ENCODE results near the gene ADAMTSL3. TPM values are rescaled to one million over a fixed set of nuclear protein-coding genes. Genes with fewer than 3 reads are reported as not detected.
A peak's percentile ranks its signal among the peaks of the same experiment; 100 is the strongest.
"Not testable (repeated sequence)": the region's sequence is repeated elsewhere in the genome, so short reads cannot be mapped to it uniquely, and the experiment has no call there.

Gene ADAMTSL3
- polyA plus RNA-seq, 10 donors = 33.3 to 73.3 (median 52.2) TPM

DNA sequence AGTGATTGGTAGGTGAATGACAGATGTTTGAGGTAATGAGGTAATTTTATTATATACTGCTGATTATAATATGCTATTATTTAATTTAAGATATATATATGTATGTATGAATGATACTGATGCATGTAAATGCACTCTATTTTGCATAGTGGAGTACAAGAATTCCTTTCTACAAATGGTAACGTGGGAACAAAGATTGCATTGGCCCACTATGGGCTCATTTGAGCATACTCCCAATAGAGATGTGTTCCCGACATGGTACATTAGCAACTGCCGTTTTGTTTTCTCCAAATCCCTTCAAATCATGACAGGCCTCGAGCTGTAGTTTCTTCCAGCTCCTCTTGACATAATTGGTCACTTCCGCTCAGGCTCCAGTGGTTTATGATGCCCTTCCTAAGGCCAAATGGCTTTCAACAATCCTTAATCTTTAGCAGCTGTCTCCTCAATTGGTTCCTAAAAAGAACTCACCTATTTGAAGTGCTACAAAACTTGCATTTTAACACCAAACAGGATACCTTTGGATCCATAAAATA lies 266.1 kb downstream of the ADAMTSL3 start:
- DNase-seq = peak in 2 of 3 donors; percentile 63 to 76

DNA sequence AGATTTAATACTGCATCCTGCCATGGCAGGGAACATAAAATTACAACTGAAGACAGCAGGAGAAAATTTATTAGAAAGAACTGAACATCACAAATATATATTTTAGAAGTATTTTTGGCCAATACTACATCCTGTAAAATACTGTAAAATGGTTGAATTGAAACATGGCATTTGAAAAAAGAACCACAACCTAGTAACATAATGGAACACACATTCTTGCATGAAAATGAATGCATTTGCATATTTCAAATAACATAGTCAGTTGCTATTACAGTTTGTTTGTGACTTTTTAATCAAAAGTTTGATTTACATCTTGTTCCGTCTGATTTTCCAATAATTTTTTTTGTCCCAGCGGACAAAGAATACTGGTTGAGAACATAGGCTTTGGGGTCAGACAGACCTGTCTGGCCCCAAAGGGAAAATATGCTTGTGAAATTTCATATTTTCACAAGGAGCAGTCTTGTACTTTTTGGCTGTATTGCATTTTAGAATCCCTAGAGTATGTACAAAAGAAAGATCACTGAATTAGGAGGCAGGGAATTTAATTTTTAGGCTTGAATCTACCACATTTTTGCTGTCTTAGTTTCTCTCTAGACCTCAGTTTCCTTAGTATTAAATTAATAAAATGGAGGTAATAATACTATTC lies 268.8 kb downstream of the ADAMTSL3 start:
- peak in 1 of 3 donors; percentile 49 for DNase-seq

DNA sequence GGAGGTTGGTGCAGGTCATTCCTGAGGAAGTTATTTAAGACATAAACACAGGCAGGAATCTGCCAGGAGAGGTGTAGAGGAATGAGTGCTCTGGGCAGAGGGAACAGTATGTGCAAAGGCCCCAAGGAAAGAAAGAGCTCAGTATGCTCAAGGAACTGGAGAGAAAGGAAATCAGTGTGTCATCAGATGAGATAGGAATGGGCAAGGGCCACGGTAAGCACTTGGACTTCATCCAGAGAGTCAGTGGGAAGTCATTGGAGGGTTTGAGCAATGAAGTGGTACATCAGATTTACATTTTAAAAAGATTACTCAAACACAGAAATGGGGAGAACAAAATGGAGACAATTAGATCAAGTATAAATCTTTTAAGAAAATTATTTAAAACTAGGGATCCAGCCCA lies 272.2 kb downstream of the ADAMTSL3 start:
- DNase-seq = no peak

DNA sequence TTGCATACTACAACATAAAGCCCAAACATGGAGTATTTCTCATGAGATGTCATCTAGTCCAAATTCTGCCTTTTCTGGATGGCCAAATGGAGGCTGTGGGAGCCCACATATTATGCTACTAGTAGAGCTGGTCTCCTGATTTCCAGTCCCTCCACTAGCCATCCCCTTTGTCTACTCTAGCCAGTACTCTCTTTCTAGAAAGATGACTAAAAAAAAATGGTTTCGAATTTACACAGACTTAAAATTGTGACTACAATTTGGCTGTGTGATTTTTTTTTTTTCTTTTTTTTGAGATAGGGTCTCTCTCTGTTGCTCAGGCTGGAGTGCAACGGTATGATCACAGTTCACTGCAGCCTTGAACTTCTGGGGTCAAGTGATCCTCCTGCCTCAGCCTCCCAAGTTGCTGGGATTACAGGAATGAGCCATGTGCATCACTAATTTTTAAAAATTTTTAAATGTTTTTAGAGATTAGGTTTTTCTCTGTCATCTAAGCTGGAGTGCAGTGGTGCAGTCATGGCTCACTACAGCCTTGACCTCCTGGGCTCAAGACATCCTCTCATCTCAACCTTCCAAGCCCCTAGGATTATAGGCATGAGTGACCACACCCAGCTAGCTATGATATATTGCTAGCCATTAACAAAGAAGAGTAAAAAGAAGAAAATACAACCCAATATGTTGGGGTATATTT lies 273.9 kb downstream of the ADAMTSL3 start:
- DNase-seq = no peak

DNA sequence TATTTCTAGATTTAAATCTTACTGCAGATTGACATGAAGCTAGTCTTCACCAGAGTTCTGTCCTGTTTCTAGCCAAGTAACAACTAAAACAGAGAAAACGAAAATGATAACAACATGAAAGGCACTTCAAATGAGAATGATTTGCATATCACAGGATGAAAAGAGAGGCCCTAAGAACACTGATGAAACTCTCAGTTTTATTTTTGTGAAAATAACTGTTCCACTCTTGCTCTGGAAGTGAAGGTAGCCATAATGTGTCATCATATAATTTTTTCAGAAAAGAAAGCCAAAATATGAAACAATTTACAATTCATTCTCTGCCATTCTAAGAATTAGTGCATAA lies 274.4 kb downstream of the ADAMTSL3 start:
- DNase-seq = no peak

DNA sequence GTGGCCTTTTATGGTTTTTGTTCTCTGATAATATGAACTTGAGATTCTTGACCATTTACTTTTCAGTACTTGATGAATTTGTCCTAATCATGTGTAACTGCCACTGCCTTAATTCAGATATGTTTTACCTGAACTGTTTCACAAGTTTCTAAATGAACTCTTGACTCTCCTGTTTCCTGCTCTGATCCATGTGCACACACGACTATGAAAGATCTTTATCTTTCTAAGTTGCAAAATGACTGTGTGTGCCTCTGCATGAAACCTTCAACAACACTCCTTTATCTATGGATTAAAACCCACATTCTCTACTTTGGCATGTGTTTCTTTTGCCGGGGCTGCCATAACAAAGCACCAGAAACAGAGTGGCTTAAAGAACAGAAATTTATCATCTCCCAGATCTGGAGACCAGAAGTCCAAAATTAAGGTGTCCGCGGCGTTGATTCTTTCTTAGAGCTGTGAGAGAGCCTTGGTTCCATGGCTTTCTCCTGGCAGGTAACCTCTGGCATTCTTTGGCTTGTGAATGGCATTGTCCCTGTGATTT lies 275.0 kb downstream of the ADAMTSL3 start:
- no peak for DNase-seq

DNA sequence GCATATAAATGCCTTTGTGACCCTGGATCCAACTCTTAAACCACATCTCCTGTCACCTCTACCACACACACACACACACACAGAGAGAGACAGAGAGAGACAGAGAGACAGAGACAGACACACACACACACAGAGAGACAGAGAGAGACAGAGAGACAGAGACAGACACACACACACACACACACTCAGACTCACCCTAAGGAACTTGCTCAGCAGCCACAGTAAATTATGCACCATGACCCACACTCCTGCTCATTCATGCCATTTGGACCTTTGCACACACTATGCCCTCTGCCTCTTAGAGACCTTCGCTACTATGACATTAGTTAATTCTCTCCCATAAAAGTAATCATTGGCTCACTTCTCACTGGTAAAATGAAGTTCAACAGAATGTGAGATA lies 275.7 kb downstream of the ADAMTSL3 start:
- DNase-seq = no peak

DNA sequence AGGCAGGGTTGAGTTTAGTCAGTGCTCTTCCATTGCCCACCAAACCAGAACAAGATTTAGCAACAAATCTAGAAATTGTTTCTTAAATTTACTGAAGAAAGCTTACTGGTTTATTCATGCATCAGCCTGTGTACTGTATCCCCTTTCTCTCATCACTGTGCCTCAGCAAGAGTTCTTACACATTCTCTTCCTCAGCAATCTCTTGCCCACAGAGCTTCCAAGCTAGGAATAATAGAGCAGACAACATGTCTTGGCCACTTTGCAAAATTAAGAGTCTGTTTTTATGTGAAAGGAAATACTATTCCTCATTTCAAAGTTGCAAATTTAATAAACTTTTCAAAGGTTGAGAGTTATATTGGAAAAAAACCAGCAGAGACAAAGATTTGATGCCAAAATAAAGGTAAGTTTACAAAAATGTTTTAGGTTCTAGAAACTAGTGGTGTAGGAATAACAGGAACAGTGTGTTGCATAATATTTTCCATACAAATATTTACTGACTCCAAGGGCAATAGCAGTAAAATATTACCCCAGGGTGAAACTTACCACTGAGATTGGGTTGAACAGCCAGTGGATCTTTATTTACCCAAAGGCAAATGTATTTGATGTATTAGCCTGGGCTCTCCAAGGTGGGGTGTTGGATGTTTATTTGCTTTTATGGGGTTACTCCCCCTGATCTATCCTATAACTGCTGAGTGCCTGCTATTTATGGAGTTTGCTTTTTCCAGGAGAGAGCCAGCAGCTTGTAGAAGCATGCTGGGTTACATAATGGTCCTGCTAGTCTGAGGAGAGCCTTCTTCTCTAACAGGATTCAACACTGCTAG lies 276.7 kb downstream of the ADAMTSL3 start:
- peak; percentile 39 to 74 (median 63) for DNase-seq

DNA sequence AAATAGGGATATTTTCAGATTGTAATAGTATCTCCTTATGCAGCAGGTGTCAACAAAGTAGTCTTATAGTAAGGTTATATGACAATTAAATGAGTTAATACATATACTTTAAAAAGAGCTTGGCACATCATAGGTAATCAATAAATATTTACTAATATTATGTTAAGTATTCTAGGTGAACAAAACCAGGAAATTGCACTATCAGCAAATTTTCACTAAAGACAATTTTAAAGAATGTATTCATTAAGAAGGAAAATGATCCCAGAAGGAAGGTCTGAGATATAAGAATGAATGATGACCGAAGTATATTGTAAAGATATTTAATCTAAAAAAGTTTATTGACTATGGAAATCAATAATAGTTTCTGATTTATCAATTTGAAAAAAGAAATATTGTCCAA lies 281.9 kb downstream of the ADAMTSL3 start:
- no peak for DNase-seq

DNA sequence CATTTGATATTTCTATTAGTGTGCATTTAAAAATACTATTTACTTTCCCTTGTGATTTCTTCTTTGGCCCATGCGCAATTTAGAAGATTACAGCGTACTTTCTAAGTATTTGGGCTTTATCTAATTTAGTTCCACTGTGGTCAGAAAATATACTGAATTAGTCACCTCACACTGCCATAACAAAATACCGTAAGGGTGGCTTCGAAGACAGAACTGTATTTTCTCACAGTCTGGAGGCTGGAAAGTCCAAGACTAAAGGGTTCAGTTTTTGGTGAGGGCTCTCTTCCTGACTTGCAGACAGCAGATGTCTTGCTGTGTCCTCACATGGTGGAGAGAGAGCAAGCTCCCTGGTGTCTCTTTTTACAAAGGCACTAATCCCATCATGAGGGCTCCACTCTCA lies 286.2 kb downstream of the ADAMTSL3 start:
- no peak for DNase-seq

DNA sequence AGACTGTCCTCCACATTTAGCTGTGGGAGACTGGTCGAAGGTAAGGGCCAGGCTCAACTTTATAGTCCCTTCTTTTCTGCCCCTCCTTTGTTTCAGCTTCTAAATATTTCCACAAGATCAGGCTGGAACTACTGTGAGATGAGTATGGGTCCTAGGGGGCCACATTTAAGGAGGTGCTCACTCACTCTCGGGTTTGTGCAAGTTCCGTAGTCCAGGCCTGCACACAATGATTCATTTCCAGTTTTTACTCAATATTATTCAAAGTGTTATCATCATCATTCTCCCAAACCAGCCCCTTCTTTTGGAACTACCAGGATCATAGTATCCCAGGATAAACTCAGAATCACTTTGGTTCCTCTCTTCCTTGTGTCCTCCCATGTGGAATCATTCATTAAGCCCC lies 289.1 kb downstream of the ADAMTSL3 start:
- DNase-seq = no peak

DNA sequence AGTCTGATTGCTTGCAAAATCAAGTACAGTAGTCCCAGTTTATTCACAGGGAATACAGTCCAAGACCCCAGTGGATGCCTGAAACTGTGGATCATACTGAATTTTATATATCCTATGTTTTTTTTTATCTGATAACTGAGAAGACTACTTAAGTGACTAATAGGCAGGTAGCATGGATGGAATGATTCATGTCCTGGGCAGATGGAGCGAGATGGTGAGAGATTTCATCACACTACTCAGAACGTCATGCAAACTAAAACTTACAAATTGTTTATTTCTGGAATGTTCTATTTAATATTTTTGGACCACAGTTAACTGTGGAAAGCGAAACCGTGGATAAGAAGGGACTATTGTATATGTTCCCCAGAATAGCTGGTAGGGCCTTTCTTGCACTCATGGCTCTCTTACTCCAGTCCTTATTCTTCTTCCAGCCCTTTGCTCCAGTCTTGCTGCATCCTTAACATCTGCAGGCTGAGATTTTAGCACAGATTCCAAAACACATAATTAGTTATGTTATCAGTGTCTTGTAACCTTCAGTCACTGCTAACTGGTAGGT lies 290.0 kb downstream of the ADAMTSL3 start:
- no peak for DNase-seq

DNA sequence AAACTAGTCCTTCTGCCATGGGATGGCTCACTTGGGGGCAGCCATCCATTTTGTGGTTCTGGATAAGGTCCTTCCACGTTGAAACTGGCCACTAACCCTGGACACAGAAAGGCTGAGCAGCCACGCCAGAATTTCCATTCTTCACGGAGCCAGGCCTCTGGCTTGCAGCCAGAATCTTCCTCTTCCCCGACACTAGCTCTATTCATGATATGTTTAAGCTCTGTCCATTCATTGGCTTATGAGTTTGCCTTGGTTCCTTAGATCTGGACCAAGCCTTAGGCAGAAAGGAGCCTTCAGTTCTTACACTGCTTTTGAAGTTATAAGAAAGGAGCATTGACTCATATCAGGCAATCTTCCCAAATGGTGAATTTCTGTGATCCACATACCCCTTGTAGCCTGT lies 293.2 kb downstream of the ADAMTSL3 start:
- DNase-seq = no peak

DNA sequence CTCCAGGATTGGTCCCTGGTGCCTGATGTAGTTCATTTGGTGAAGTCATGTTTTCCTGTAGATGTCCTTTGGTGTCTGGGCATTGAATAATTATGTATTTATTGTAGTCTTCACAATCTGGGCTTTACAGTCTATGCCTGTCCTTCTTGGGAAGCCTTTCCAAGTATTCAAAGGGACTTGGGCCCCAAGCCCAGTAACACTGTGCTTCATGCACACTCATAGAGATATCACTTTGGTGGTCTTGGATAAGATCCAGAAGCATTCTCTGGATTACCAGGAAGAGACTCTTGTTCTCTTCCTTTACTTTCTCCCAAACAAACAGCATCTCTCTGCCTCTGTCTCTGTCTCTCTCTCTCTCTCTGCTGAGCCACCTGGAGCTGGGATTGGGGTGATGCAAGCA lies 300.6 kb downstream of the ADAMTSL3 start:
- DNase-seq = no peak

DNA sequence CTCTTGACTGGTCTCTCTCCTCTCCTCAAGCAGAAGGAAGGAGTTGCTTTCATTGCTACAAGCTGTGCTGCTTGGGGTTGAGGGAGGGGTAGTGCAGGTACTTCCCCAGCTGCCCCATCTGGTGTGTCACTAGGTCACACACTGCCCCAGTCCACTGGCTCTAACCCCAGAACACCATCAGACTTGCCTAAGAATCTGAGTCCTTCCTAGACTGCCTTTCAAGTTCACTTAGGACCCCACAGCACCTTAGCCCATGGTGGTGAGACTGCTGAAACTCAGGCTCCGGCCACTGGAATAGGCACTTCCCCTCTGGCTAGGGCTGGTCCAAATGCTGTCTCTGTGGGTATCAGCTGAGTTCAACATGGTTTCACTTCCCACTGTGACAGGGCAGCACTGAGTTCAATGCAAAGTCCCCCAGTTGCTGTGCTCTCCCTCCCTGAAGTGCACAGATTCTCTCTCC lies 301.9 kb downstream of the ADAMTSL3 start:
- DNase-seq = no peak

DNA sequence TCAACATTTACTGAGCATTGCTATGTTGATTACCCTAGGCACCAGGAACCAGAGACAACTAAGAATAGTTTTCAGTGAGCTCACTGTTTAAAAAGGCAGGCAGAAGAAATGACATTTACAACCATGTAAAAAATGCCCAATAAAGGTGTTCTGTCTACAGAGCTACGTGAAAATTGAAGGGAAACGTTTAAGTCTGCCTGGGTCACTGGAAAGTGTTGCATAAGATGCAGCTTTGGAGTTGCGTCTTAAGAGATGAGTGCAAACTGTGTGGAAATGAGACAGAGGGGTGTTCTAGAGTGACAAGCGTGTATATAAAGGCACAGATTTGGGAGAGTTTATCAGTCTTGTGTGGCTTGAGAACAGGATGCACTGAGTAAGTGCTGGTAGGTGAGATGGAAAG lies 303.0 kb downstream of the ADAMTSL3 start:
- DNase-seq = no peak

DNA sequence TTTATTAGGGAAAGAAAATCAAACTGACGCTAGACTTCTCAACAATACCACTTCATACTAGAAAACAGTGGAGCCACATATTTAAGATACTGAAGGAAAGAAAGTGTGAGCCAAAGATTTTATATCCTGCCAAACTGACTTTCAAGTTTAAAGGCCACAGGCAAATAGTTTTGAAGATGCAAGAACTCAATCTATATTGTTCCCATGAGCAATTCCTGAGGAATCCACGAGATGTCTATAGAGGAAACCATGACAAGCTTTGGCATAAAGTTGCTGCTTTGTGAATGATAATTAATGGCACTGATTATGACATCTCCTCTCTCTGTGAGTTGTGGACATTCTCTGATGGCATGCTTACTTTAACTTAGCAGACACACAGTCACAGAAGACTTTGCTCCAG lies 305.6 kb downstream of the ADAMTSL3 start:
- no peak for DNase-seq

DNA sequence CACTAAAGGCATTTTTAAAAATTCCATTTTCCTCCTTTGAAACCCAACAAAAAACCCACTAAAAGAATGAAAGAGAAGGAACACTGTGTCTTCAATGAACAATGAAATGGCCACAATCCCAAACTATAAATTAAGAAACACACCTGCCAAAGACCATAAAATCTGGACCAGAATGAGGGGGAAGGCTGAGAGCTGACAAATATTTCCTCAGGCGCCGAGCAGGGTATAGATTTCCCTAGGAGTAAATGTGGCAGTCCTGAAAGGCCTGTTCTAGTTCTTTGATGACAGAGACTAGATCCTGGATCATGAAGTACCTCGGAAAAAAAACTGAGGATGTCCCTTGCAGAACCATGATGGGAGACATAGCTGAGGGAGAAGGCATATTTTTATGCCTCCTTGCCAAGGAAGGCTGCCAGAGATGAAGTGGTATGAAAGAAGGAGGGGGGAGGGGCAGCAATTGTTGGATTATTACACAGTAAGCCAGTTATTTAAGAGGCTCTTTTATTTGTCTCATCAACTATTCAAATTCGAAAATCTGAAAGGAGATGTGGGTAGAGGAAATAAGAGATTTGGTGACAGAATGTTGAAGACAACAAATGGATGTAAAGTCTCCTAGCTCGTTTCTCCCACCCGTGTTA lies 306.4 kb downstream of the ADAMTSL3 start:
- DNase-seq = no peak

DNA sequence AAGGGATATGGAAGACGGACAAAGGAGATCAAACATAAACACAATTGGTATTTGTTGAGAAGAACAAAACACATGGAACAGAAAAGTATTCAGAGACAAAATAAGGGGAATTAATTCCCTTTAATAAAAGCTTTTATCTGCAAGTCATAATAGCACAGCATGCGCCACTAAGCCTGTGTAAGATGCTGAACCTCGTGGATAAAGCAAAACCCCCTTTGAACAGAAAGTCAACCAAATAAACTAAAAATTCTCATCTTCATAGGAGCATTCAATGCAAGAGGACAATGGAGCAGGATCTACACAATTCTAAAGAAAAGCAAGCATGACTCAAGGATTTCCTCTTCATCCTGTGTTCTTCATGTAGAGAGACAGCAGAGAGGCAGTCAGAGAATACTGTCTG lies 307.4 kb downstream of the ADAMTSL3 start:
- DNase-seq = no peak

DNA sequence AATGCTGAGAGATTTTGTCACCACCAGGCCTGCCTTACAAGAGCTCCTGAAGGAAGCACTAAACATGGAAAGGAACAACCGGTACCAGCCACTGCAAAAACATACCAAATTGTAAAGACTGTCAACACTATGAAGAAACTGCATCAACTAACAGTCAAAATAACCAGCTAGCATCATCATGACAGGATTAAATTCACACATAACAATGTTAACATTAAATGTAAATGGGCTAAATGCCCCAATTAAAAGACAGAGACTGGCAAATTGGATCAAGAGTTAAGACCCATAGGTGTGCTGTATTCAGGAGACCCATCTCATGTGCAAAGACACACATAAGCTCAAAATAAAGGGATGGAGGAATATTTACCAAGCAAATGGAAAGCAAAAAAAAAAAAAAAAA lies 311.0 kb downstream of the ADAMTSL3 start:
- not testable (repeated sequence) for DNase-seq

DNA sequence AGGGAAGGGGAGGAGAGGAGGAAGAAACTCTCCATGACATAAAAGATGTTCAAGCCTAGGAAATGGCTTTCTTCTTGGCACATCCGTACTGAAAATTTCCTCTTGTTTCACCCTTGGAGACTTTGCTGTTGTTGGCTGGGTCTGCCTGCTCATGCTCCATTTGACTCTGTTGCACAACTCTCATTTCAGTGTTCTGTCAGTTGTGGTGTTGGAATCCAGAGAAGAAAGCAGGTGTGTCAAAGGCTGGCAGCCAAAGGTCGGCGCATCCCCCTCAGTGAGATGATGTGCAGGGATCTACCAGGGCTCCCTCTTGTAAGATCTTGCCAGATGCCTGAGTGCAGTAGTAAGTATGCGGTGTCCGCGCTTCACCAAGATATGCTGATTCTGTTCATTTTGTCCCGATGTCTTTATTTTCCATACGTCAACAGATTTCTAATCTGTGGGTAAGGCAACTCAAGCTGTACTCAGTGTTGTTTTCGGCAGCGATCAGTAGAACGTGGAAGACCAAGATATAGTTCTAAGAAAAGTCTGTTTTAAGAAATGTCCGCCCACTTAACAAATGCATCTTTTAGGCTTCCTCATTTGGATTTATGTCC lies 316.5 kb downstream of the ADAMTSL3 start:
- DNase-seq = peak; percentile 59 to 91 (median 79)
